ENCODE results near the gene RNF144A. TPM values are rescaled to one million over a fixed set of nuclear protein-coding genes. Genes with fewer than 3 reads are reported as not detected.

RNF144A gene
- polyA plus RNA-seq, 1 experiment: 0.24 TPM

DNA sequence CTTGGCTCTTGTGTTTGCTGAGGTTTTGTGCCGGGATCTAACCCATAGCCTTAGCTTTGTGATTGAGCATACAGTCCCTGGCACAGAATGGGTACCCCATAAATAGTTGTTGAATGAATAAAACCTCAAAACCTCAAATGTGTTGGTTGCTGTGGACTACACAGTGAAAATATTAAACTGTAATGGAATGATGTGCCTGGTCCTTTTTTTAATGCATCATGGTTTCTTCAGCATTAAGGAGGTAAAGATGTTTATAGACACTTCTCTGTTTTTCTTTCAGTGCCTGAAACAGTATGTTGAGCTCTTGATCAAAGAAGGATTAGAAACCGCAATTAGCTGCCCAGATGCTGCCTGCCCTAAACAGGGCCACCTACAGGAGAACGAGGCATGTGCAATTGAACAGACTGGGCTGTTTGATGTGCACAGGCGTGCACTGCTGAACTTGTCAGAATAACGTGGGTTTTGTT is 97.0 kb downstream of the RNF144A start:
- POLR2A ChIA-PET: no interaction called here
- CTCF ChIA-PET: interaction anchor here (0.7 kb wide), 1 partner anchor 85 kb away, joined by 3 read pairs; no protein-coding TSS in a partner anchor
- H3K27ac ChIP-seq (ENCODE audit: low read depth, low read length): no peak overlapping the region

DNA sequence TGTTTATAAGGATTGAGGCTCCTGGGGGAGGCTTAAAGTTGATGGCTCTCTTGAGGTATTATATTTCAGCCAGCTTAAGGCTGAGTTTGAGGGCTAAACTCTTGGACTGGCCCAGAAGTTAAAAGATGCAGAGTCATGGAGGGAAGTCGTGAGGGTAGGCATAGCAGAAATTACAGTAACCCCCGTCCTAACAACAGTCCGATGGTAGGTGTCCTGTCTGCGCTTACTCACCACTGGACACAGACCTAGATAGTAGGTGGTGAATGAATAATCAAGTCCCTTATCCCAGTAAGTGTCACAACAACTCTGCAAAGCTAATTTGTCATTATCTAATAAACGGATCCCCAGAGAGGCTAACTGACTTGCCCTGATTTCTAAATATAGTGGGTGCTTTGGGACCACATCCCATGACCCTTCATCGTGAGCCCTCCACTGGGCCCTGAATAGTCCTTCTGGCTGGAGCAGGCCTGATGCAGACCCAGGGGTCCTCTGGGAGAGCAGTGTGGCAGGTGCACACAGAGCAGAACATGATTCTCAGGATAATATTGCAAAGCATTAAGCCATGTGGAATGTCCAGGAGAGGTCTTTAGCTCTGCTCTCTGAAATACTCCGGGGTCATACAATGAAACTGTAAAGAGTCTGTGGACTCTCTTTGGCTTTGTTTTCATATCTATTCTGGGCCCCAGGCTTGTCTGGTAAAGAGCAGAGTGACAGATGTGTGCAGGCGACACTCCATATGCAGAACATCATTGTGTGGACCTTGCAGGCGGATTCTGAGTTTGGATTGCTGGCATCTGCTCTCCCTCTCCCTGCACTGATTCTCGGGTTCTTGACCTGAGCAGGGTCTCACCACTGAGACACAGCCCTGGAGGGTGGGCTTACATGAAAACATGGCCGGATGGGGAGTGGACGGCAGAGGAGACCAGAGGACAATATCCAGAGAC is 98.1 kb downstream of the RNF144A start:
- no peak overlapping the region for H3K4me3 ChIP-seq (ENCODE audit: low read depth, low read length)
- TF ChIP-seq, protein P1, sequence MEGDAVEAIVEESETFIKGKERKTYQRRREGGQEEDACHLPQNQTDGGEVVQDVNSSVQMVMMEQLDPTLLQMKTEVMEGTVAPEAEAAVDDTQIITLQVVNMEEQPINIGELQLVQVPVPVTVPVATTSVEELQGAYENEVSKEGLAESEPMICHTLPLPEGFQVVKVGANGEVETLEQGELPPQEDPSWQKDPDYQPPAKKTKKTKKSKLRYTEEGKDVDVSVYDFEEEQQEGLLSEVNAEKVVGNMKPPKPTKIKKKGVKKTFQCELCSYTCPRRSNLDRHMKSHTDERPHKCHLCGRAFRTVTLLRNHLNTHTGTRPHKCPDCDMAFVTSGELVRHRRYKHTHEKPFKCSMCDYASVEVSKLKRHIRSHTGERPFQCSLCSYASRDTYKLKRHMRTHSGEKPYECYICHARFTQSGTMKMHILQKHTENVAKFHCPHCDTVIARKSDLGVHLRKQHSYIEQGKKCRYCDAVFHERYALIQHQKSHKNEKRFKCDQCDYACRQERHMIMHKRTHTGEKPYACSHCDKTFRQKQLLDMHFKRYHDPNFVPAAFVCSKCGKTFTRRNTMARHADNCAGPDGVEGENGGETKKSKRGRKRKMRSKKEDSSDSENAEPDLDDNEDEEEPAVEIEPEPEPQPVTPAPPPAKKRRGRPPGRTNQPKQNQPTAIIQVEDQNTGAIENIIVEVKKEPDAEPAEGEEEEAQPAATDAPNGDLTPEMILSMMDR (IDR thresholded peaks at IDR 0.05; ENCODE audit: low read depth, low read length): no peak
- ChIA-PET POLR2A (no interaction called here), CTCF (interaction anchor here (0.7 kb wide), 1 partner anchor 86 kb away, joined by 3 read pairs; no protein-coding TSS in a partner anchor)
- no peak for DNase-seq (ENCODE audit: low read depth, low spot score)
- no peaks in the 10 kb centered on the region for H3K27me3 ChIP-seq (ENCODE audit: control insufficient read depth, insufficient read depth, low read length)
- no peak overlapping the region for H3K27ac ChIP-seq (ENCODE audit: low read depth, low read length)
- H3K9me3 ChIP-seq (ENCODE audit: control insufficient read depth, insufficient read depth, low read length): no peaks in the 10 kb centered on the region; the same call in 1 of the 2 replicates

More for the DNA sequence above, 97.0 kb downstream of the RNF144A start:
- Histone ChIP-seq H3K4me3 (ENCODE audit: low read depth, low read length) (no peak overlapping the region), H3K27me3 (ENCODE audit: control insufficient read depth, insufficient read depth, low read length) (no peaks in the 10 kb centered on the region), H3K9me3 (ENCODE audit: control insufficient read depth, insufficient read depth, low read length) (no peaks in the 10 kb centered on the region; the same call in 1 of the 2 replicates)
- DNase-seq (ENCODE audit: low read depth, low spot score): no peak
- TF ChIP-seq, protein P1 (IDR thresholded peaks at IDR 0.05; ENCODE audit: low read depth, low read length): no peak

DNA sequence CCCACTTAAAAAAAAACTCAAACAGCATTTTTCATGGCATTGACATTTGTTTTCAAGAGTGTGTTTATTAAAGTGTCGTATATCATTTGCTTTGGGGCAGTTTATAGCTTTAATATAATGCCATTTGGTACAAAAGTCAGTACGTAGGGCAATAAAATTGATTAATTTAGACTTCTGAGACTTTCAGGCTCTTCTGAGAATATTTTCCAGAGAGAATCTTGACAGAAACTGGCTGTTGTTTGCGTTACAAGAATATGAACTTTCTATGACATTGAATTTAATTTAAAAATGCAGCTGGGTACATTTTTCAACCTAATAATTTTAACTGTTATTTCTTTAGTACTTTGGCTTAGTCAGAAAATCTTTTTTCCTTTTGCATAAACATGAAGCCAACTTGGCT is 98.9 kb downstream of the RNF144A start:
- CTCF ChIA-PET: interaction anchor here (0.7 kb wide), 1 partner anchor 47 kb away, joined by 3 read pairs; no protein-coding TSS in a partner anchor
- Histone ChIP-seq H3K27me3 (ENCODE audit: control insufficient read depth, insufficient read depth, low read length) (no peaks in the 10 kb centered on the region), H3K27ac (ENCODE audit: low read depth, low read length) (no peak overlapping the region), H3K9me3 (ENCODE audit: control insufficient read depth, insufficient read depth, low read length) (no peaks in the 10 kb centered on the region; the same call in 1 of the 2 replicates), H3K4me3 (ENCODE audit: low read depth, low read length) (no peak overlapping the region)
- POLR2A ChIA-PET: no interaction called here
- TF ChIP-seq, protein P1 (IDR thresholded peaks at IDR 0.05; ENCODE audit: low read depth, low read length): no peak
- DNase-seq (ENCODE audit: low read depth, low spot score): no peak

DNA sequence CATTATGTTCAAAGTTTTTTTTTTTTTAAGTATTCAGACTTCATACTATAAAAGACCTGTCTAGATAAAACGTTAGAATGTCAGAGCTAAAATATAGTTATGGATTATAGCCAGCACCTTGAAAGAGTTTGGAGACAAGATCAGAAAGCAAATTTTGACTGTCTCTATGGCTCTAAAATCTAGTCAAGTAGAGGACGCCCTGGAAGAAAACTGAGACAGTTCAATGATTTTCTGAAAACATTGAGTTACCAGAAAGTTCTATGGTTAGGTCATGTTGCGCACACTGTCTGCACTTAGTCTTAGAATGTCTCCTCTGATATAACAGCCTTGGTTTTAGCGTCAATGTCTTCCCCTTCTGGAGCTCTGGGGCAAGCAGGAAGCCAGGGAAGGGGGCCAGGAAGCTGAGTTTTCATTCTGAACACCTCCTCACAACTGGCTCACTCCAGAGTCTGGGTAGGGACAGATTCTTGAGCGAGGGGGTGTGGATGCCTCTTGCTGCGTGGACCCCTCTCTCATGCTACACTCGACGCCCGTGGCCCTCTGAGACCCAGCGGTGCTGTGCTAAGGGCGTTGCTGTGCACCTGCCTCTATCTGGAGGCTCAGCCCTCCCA is 99.5 kb downstream of the RNF144A start:
- DNase-seq (ENCODE audit: low read depth, low spot score): no peak
- Histone ChIP-seq H3K27ac (ENCODE audit: low read depth, low read length) (no peak overlapping the region), H3K27me3 (ENCODE audit: control insufficient read depth, insufficient read depth, low read length) (no peaks in the 10 kb centered on the region), H3K4me3 (ENCODE audit: low read depth, low read length) (no peak overlapping the region), H3K9me3 (ENCODE audit: control insufficient read depth, insufficient read depth, low read length) (no peaks in the 10 kb centered on the region; the same call in 1 of the 2 replicates)
- CTCF ChIA-PET: interaction anchor here (0.7 kb wide), 1 partner anchor 46 kb away, joined by 3 read pairs; no protein-coding TSS in a partner anchor
- TF ChIP-seq, protein P1 (IDR thresholded peaks at IDR 0.05; ENCODE audit: low read depth, low read length): no peak
- POLR2A ChIA-PET: no interaction called here
